OCI-LY7 (cell line): ENCODE measurements around the gene COL6A2. TPM values are rescaled to one million over a fixed set of nuclear protein-coding genes. Genes with fewer than 3 reads are reported as not detected.

Experiments
- BruUV-seq: library from RNA; stranded (reverse); fragments of 400-500 nt; replicated peaks from 2 replicates; lab custom pipeline; 2021; lab: Mats Ljungman, UMichigan
- CTCF ChIA-PET: fragments of 300-600 bp; sonication (Branson Sonifier 250); formaldehyde crosslinking; loops from one replicate; lab custom pipeline; 2022; ENCODE audit warnings: antibody characterized with exemption; ENCODE audit not compliant: unreplicated experiment; lab: Charles Lee
- POLR2A ChIA-PET: fragments of 300-600 bp; sonication (Branson Sonifier 250); formaldehyde crosslinking; loops from one replicate; lab custom pipeline; 2022; ENCODE audit warnings: antibody characterized with exemption; lab: Charles Lee
- DNase-seq: peaks from one replicate; pipeline ENCODE4 v3.0.0-alpha.2; 2015; ENCODE audit warnings: low spot score
- H2AFZ ChIP-seq: fragments of 200-600 bp; sonication (generic), shearing (Covaris generic); 2 replicates; pipeline ENCODE4 v1.6.1; 2014; ENCODE audit warnings: mild to moderate bottlenecking, antibody characterized with exemption, low read length, moderate library complexity
- H3K27ac ChIP-seq: fragments of 200-600 bp; sonication (generic); 2 replicates; pipeline ENCODE4 v1.5.1; 2014; ENCODE audit warnings: mixed run types, low read depth, mild to moderate bottlenecking, moderate library complexity, low read length, inconsistent platforms; ENCODE audit not compliant: poor library complexity, severe bottlenecking
- H3K36me3 ChIP-seq: fragments of 200-600 bp; sonication (generic); 2 replicates; pipeline ENCODE4 v1.6.1; 2014; ENCODE audit warnings: mild to moderate bottlenecking, antibody characterized with exemption, low read length, moderate library complexity, mixed read lengths; ENCODE audit not compliant: insufficient read depth
- H3K4me1 ChIP-seq: fragments of 200-600 bp; sonication (generic); 2 replicates; pipeline ENCODE4 v1.5.1; 2014; ENCODE audit warnings: mild to moderate bottlenecking, low read length; ENCODE audit not compliant: insufficient read depth, poor library complexity, severe bottlenecking
- H3K4me2 ChIP-seq: fragments of 200-600 bp; sonication (generic); 2 replicates; pipeline ENCODE4 v1.6.1; 2014; ENCODE audit warnings: mild to moderate bottlenecking, low read length
- H3K4me3 ChIP-seq: fragments of 200-600 bp; sonication (generic); 2 replicates; pipeline ENCODE4 v1.5.1; 2014; ENCODE audit warnings: mild to moderate bottlenecking, low read depth, low read length; ENCODE audit not compliant: poor library complexity, severe bottlenecking
- H3K79me2 ChIP-seq: fragments of 200-600 bp; sonication (generic); 2 replicates; pipeline ENCODE4 v1.6.1; 2016; ENCODE audit warnings: low read depth, mild to moderate bottlenecking, low read length, moderate library complexity, mixed read lengths; ENCODE audit not compliant: insufficient read depth
- H3K9me2 ChIP-seq: fragments of 200-600 bp; sonication (generic); 2 replicates; pipeline ENCODE4 v1.6.1; 2016; ENCODE audit warnings: mild to moderate bottlenecking, low read length, mixed read lengths; ENCODE audit not compliant: insufficient read depth
- H3K9me3 ChIP-seq: fragments of 200-600 bp; sonication (generic); 2 replicates; pipeline ENCODE4 v1.6.1; 2014; ENCODE audit warnings: mild to moderate bottlenecking, mixed run types, low read length, mixed read lengths
- H4K20me1 ChIP-seq: fragments of 200-600 bp; sonication (generic); 2 replicates; pipeline ENCODE4 v1.6.1; 2014; ENCODE audit warnings: mild to moderate bottlenecking, antibody characterized with exemption, low read length, moderate library complexity, mixed read lengths; ENCODE audit not compliant: insufficient read depth
- EZH2phosphoT487 ChIP-seq: fragments of 200-600 bp; sonication (generic); IDR thresholded peaks from 2 replicates; pipeline ENCODE4 v1.6.1; 2018; ENCODE audit warnings: low read depth, borderline replicate concordance, mild to moderate bottlenecking, mixed run types, antibody characterized with exemption, low read length, moderate library complexity, mixed read lengths
- intact Hi-C: fragments of 100-400 bp; cut with micrococcal nuclease; formaldehyde crosslinking; loops from one replicate; pipeline ENCODE4 v1.10.0; 2022; ENCODE audit not compliant: unreplicated experiment
- total RNA-seq, 2 experiments: library from RNA; depleted of rRNA in 1 of 2; stranded (reverse); fragments of >200 nt in 1 of 2; shearing (Covaris generic) in 1 of 2; gene quantifications; 2 replicates each; pipeline ENCODE4 v1.2.3, GENCODE V29; 2014 to 2022
- TF ChIP-seq, protein P1 (sequence below): fragments of 200-600 bp; sonication (generic); conservative IDR thresholded peaks from 2 replicates; pipeline ENCODE4 v1.5.1; 2014; ENCODE audit warnings: mild to moderate bottlenecking, antibody characterized with exemption, low read length, moderate library complexity, mixed read lengths

COL6A2 gene
- total RNA-seq, 2 experiments from 2014 or later = not detected

DNA sequence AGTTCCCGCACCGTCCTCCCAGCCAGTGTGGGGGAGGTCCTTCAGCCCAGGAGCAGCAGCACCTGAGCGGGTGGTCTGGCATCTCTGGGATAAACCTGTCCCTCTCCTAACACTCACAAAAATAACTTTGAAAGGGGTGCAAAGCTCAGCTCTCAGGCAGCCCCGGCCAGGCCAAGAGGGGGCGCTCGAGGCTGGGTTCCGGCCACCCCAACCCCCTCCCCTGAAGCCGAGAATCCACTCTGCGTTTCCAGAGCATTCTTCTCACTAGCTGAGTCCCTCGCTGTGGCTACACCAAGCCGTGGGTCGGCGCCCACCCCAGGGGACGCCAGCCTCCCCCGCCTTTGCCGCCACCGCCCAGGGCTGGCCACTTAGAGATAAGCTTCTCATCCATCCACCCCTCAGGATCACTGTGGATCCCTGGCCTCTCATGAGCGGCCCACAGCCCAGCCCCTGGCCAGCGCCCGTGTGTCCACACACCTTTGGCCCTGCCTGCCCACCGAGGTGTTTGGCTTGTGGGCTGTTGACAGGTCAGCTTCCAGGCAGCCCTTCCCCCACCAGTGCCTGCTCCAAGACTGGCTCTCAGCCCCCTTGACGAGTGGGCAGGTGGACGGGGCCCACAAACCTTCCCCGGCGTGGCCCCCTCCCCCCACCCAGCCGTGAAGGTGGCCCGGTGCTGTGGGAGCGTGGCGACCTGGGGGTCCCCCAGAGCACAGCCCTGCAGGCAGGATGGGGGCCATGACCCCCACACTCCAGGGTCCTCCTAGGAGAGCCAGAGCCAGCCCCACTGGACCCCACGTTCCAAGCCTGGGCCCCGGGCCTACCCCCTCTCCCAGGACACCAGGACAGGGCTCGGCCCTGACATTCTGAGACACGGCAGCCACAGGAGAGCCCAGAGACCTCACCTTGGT lies 55.6 kb downstream of the COL6A2 start:
- DNase-seq = peak; percentile 14
- Histone ChIP-seq H3K4me2 (no peak overlapping the region), H3K9me2 (no peaks in the 10 kb centered on the region), H3K79me2 (no peaks in the 10 kb centered on the region), H3K4me3 (no peak overlapping the region), H3K9me3 (no peaks in the 10 kb centered on the region), H2AFZ (no peak overlapping the region), H4K20me1 (no peaks in the 10 kb centered on the region), H3K36me3 (no peaks in the 10 kb centered on the region), H3K4me1 (no peaks in the 10 kb centered on the region), H3K27ac (no peak overlapping the region)
- TF ChIP-seq, protein P1, sequence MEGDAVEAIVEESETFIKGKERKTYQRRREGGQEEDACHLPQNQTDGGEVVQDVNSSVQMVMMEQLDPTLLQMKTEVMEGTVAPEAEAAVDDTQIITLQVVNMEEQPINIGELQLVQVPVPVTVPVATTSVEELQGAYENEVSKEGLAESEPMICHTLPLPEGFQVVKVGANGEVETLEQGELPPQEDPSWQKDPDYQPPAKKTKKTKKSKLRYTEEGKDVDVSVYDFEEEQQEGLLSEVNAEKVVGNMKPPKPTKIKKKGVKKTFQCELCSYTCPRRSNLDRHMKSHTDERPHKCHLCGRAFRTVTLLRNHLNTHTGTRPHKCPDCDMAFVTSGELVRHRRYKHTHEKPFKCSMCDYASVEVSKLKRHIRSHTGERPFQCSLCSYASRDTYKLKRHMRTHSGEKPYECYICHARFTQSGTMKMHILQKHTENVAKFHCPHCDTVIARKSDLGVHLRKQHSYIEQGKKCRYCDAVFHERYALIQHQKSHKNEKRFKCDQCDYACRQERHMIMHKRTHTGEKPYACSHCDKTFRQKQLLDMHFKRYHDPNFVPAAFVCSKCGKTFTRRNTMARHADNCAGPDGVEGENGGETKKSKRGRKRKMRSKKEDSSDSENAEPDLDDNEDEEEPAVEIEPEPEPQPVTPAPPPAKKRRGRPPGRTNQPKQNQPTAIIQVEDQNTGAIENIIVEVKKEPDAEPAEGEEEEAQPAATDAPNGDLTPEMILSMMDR = peak; percentile 74
- TF ChIP-seq EZH2phosphoT487 = no peak
- ChIA-PET POLR2A (no interaction called here), CTCF (no interaction called here)
- intact Hi-C loops = no loop called here
- no TSS peak for BruUV-seq

DNA sequence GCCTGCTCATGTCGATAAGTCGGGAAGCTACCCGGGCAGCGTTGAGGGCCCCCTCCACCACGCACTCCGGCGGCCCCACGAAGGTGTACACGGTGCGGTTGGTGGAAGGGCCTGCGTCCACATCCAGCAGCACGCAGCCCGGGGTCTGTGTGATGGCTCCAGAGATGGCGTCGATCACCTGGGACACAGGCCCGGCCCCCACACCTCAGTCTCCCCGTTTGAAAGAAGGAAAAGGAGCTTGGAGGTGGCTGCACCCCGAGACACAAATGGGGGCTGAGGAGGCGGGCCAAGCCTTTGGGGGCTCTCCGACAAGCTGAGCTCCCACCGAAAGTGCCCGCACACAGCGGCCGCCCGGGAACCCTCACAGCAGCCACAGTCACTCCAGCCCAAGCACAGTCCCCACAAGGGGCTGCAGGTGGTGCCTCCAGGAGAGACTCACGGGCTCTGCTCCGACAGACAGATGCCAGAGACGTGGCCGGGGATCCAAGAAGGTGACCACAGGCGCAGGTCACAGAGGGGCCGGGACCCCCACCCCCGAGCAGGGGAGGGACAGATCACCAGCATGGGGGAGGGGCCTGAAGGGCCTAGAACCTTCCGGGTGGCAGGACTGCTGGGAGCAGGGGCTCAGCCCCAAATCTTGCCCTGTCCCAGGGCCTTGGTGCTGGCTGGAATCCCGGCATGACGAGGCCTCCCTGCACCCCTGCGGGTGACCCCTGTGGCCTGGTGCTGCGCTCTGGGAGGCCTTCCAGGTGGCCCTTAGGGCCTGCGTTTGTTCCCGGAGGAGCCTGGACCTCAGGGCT lies 56.4 kb downstream of the COL6A2 start:
- no peaks in the 10 kb centered on the region for H4K20me1 ChIP-seq
- H3K27ac ChIP-seq = no peak overlapping the region
- H3K9me2 ChIP-seq = no peaks in the 10 kb centered on the region
- DNase-seq = no peak
- H3K79me2 ChIP-seq = no peaks in the 10 kb centered on the region
- H3K9me3 ChIP-seq = no peaks in the 10 kb centered on the region
- POLR2A ChIA-PET = no interaction called here
- no peak for TF ChIP-seq EZH2phosphoT487
- TF ChIP-seq, protein P1 = no peak
- no peaks in the 10 kb centered on the region for H3K4me1 ChIP-seq
- BruUV-seq = no TSS peak
- intact Hi-C loops = no loop called here
- H2AFZ ChIP-seq = no peak overlapping the region
- H3K36me3 ChIP-seq = no peaks in the 10 kb centered on the region
- no peak overlapping the region for H3K4me2 ChIP-seq
- H3K4me3 ChIP-seq = no peak overlapping the region
- CTCF ChIA-PET = no interaction called here
